ENCODE results near the gene BYSL.

DNA sequence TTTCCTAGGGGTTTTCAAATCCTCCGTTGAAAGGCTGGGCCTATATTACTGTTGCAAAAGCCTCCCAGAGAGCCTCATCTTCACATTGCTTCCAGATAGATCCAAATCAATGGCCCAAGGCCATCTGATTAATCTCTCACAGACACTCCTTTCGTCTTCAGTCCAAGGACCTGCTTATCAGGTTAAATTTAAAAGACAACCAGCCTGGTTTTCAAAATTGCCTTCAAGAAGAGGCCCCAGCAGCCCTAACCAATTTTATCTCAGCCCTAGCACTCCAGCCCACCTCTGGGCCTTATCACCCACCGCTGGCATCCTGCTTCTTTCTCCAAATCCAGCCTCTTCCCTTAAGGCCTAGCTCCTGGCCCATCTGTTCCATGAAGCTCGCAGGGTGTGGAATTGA, 35.8 kb downstream of the BYSL start:
- TF ChIP-seq, protein P1, sequence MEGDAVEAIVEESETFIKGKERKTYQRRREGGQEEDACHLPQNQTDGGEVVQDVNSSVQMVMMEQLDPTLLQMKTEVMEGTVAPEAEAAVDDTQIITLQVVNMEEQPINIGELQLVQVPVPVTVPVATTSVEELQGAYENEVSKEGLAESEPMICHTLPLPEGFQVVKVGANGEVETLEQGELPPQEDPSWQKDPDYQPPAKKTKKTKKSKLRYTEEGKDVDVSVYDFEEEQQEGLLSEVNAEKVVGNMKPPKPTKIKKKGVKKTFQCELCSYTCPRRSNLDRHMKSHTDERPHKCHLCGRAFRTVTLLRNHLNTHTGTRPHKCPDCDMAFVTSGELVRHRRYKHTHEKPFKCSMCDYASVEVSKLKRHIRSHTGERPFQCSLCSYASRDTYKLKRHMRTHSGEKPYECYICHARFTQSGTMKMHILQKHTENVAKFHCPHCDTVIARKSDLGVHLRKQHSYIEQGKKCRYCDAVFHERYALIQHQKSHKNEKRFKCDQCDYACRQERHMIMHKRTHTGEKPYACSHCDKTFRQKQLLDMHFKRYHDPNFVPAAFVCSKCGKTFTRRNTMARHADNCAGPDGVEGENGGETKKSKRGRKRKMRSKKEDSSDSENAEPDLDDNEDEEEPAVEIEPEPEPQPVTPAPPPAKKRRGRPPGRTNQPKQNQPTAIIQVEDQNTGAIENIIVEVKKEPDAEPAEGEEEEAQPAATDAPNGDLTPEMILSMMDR (IDR thresholded peaks at IDR 0.05): no peak
- TF ChIP-seq EZH2 (IDR thresholded peaks at IDR 0.05) (no peak), EZH2phosphoT487 (IDR thresholded peaks at IDR 0.05) (no peak)
